Common myeloid progenitor, CD34-positive (primary cell): ENCODE data around the gene LIG3.

Source experiments
- CTCF ChIA-PET: fragments of 350-600 bp; sonication (Branson Sonifier 250); formaldehyde crosslinking; loops from one replicate; lab custom pipeline; 2021; ENCODE audit warnings: antibody characterized with exemption; lab: Charles Lee
- POLR2A ChIA-PET: fragments of 350-600 bp; sonication (Branson Sonifier 250); formaldehyde crosslinking; loops from one replicate; lab custom pipeline; 2021; ENCODE audit warnings: antibody characterized with exemption; lab: Charles Lee
- DNase-seq, 3 donors: peaks; one replicate each; pipeline versions ENCODE4 v3.0.0 to v3.0.0-alpha.2; 2013
- H3K27ac ChIP-seq, 2 experiments: 1 replicate in 1 of 2; 2 replicates in 1 of 2; pipeline ENCODE4 v1.7.0; 2013; ENCODE audit warnings: inconsistent platforms in 2 of 2, low read length in 2 of 2, mild to moderate bottlenecking in 2 of 2, low read depth in 1 of 2, moderate library complexity in 1 of 2; ENCODE audit not compliant: severe bottlenecking in 2 of 2, insufficient read depth in 1 of 2, poor library complexity in 1 of 2
- H3K27me3 ChIP-seq, 5 experiments: replicated peaks in 2 of 5; 1 replicate in 3 of 5; 2 replicates in 2 of 5; pipeline versions ENCODE4 v1.6.1 to v1.7.0; 2013; ENCODE audit warnings: low read length in 4 of 5, mild to moderate bottlenecking in 2 of 5, moderate library complexity in 2 of 5, inconsistent platforms in 1 of 5; ENCODE audit not compliant: insufficient read depth in 5 of 5, control insufficient read depth in 4 of 5
- H3K36me3 ChIP-seq, 4 experiments: 1 replicate in 2 of 4; 2 replicates in 2 of 4; pipeline versions ENCODE4 v1.6.1 to v1.7.0; 2013; ENCODE audit warnings: low read length in 3 of 4, control low read depth in 1 of 4, mild to moderate bottlenecking in 1 of 4; ENCODE audit not compliant: control insufficient read depth in 4 of 4, insufficient read depth in 4 of 4
- H3K4me1 ChIP-seq, 4 experiments: 1 replicate in 3 of 4; 2 replicates in 1 of 4; pipeline versions ENCODE4 v1.6.1 to v1.7.1; 2013; ENCODE audit warnings: low read length in 3 of 4, mild to moderate bottlenecking in 3 of 4, control low read depth in 1 of 4, inconsistent platforms in 1 of 4, moderate library complexity in 1 of 4; ENCODE audit not compliant: control insufficient read depth in 4 of 4, insufficient read depth in 4 of 4; ENCODE audit errors: control extremely low read depth in 1 of 4
- H3K4me3 ChIP-seq, 7 experiments: 1 replicate in 4 of 7; 2 replicates in 3 of 7; pipeline versions ENCODE4 v1.5.1 to v1.7.0; 2013; ENCODE audit warnings: mild to moderate bottlenecking in 7 of 7, low read length in 6 of 7, moderate library complexity in 6 of 7, inconsistent platforms in 2 of 7, low read depth in 2 of 7, control low read depth in 1 of 7; ENCODE audit not compliant: insufficient read depth in 4 of 7, control insufficient read depth in 1 of 7; ENCODE audit errors: extremely low read depth in 1 of 7
- H3K9me3 ChIP-seq, 5 experiments: 1 replicate in 4 of 5; 2 replicates in 1 of 5; pipeline versions ENCODE4 v1.6.1 to v1.7.1; 2013; ENCODE audit warnings: low read length in 4 of 5, mild to moderate bottlenecking in 2 of 5, inconsistent platforms in 1 of 5, low read depth in 1 of 5, moderate library complexity in 1 of 5; ENCODE audit not compliant: control insufficient read depth in 4 of 5, insufficient read depth in 2 of 5; ENCODE audit errors: control extremely low read depth in 1 of 5
- WGBS: methylation state at CpG from one replicate; pipeline ENCODE4 v1.1.5; 2013; ENCODE audit not compliant: insufficient coverage; 5-methylcytosine and 5-hydroxymethylcytosine counted together

Gene LIG3

GRCh38 chr17:35052241-35052610 lies 71.9 kb downstream of the LIG3 start:
- peak overlapping the region in 1 of 2 experiments; percentile 70 for H3K27ac ChIP-seq
- H3K9me3 ChIP-seq = no peaks in the 10 kb centered on the region
- peak overlapping the region in 3 of 7 experiments; percentile 39 to 56 (median 52) for H3K4me3 ChIP-seq
- peaks cover 32 to 37% (median 34%) of the 10 kb centered on the region in 4 experiments for H3K4me1 ChIP-seq
- H3K36me3 ChIP-seq = peaks cover 0 to 4% (median 0%) of the 10 kb centered on the region in 4 experiments
- CTCF ChIA-PET = no interaction called here
- peak in 1 of 3 donors; percentile 20 for DNase-seq
- POLR2A ChIA-PET = no interaction called here
- H3K27me3 ChIP-seq = no peaks in the 10 kb centered on the region

GRCh38 chr17:35052780-35053179 lies 72.5 kb downstream of the LIG3 start:
- Histone ChIP-seq H3K9me3 (no peaks in the 10 kb centered on the region), H3K36me3 (peaks cover 0 to 4% (median 0%) of the 10 kb centered on the region in 4 experiments), H3K27ac (no peak overlapping the region), H3K27me3 (no peaks in the 10 kb centered on the region), H3K4me1 (peaks cover 32 to 37% (median 34%) of the 10 kb centered on the region in 4 experiments), H3K4me3 (no peak overlapping the region)
- ChIA-PET CTCF (interaction anchor here (0.6 to 3.4 kb wide), 8 partner anchors 11 to 90 kb away, joined by 3 to 15 read pairs (median 4); partner anchors contain the start of gene RFFL), POLR2A (interaction anchor here (0.9 kb wide), 1 partner anchor 11 kb away, joined by 3 read pairs; no protein-coding TSS in a partner anchor)
- DNase-seq = no peak

- Histone ChIP-seq H3K4me3 (no peak overlapping the region), H3K4me1 (peaks cover 32 to 37% (median 34%) of the 10 kb centered on the region in 4 experiments), H3K36me3 (peaks cover 0 to 4% (median 0%) of the 10 kb centered on the region in 4 experiments), H3K27ac (no peak overlapping the region), H3K9me3 (no peaks in the 10 kb centered on the region), H3K27me3 (no peaks in the 10 kb centered on the region)
- WGBS = 100% methylated on average over 1 of the region's 1 CpG
- ChIA-PET POLR2A (interaction anchor here (0.9 kb wide), 1 partner anchor 11 kb away, joined by 3 read pairs; no protein-coding TSS in a partner anchor), CTCF (interaction anchor here (0.6 to 3.4 kb wide), 9 partner anchors 10 to 90 kb away, joined by 3 to 15 read pairs (median 4); partner anchors contain the start of gene RFFL)
- no peak for DNase-seq
Observed at GRCh38 chr17:35053204-35053603, 72.9 kb downstream of the LIG3 start.

- Histone ChIP-seq H3K27ac (no peak overlapping the region), H3K27me3 (no peaks in the 10 kb centered on the region), H3K4me3 (no peak overlapping the region), H3K9me3 (no peaks in the 10 kb centered on the region), H3K4me1 (peaks cover 20 to 26% (median 23%) of the 10 kb centered on the region in 4 experiments), H3K36me3 (peaks cover 0 to 7% (median 3%) of the 10 kb centered on the region in 4 experiments)
- POLR2A ChIA-PET = no interaction called here
- CTCF ChIA-PET = interaction anchor here (1.4 to 3.4 kb wide), 2 partner anchors 8 to 9 kb away, joined by 3 to 15 read pairs; partner anchors contain the start of gene RFFL
- WGBS = 96% methylated on average over 3 of the region's 3 CpGs
- DNase-seq = no peak
Observed at GRCh38 chr17:35056013-35056412, 75.7 kb downstream of the LIG3 start.

- Histone ChIP-seq H3K27ac (no peak overlapping the region), H3K27me3 (no peaks in the 10 kb centered on the region), H3K9me3 (no peaks in the 10 kb centered on the region), H3K4me3 (no peak overlapping the region), H3K4me1 (peaks cover 6 to 13% (median 9%) of the 10 kb centered on the region in 4 experiments), H3K36me3 (peaks cover 0 to 10% (median 6%) of the 10 kb centered on the region in 4 experiments)
- no peak for DNase-seq
- WGBS = 100% methylated on average over 1 of the region's 1 CpG
- ChIA-PET POLR2A (no interaction called here), CTCF (interaction anchor here (1.4 kb wide), 1 partner anchor 32 kb away, joined by 4 read pairs; no protein-coding TSS in a partner anchor)
Observed at GRCh38 chr17:35057332-35057915, 77.1 kb downstream of the LIG3 start.
